A673 (cell line): Measurements from ENCODE around the gene CFAP221.

Experiments
- CTCF ChIP-seq: fragments of 300-800, 200-600 bp; sonication (generic); conservative IDR thresholded peaks from 2 replicates; pipeline ENCODE4 v1.5.1; 2017; ENCODE audit warnings: low read depth, mild to moderate bottlenecking, antibody characterized with exemption, low read length, moderate library complexity, mixed read lengths
- EZH2 ChIP-seq: fragments of 200-600 bp; sonication (generic); IDR thresholded peaks from 2 replicates; pipeline ENCODE4 v1.6.1; 2017; ENCODE audit warnings: borderline replicate concordance, low read depth, mild to moderate bottlenecking, mixed read lengths, antibody characterized with exemption, low read length; ENCODE audit not compliant: poor library complexity, severe bottlenecking

DNA sequence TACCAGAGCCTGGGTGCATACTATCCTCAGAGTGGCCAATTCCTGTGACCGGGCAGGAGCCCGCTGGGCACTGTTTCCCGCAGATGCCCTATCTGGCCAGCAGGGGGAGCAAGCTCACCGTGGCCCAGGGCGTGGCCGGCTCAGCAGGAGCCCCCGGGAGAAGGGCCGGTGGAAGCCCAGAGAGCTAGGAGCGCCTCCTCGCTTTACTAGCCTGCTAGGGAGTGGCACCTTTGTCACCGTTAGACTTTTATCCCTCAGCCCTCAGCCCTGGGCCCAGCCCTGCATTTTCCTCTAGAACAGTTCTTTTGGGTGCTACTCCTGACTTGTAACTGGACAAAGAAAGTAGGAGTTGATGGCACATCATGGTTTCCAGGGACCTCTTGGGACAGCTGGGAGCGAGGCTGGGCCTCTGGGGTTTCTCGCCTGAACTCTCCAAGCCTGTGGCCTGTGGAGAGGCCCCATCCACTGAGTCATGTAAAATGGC lies 158.7 kb downstream of the CFAP221 start:
- TF ChIP-seq CTCF (peak; percentile 95), EZH2 (no peak)
